ENCODE measurements around the gene ZNF268. TPM values are rescaled to one million over a fixed set of nuclear protein-coding genes. Genes with fewer than 3 reads are reported as not detected.
A peak's percentile ranks its signal among the peaks of the same experiment; 100 is the strongest.

The ZNF268 gene
- total and polyA plus RNA-seq, 2 of the 13 experiments (the other 11 are each of a cell fraction or from before 2014, with no cell fraction given): 7.6 to 31.3 TPM

- TF ChIP-seq ZHX2 (IDR thresholded peaks at IDR 0.05; ENCODE audit: low read depth) (peak; percentile 98), ZHX2 (CRISPR knock-in tag; IDR thresholded peaks at IDR 0.05; ENCODE audit: borderline replicate concordance) (no peak), MTA1 (CRISPR knock-in tag; IDR thresholded peaks at IDR 0.05; ENCODE audit: borderline replicate concordance) (no peak), KDM2A (CRISPR knock-in tag; IDR thresholded peaks at IDR 0.05; ENCODE audit: borderline replicate concordance, low read depth) (peak; percentile 96), NFE2L1 (CRISPR knock-in tag; IDR thresholded peaks at IDR 0.05; ENCODE audit: borderline replicate concordance) (no peak), THAP9 (CRISPR knock-in tag; IDR thresholded peaks at IDR 0.05; ENCODE audit: borderline replicate concordance) (peak; percentile 78; the same call in 1 of the 2 replicates), KIAA2018 (CRISPR knock-in tag; IDR thresholded peaks at IDR 0.05; ENCODE audit: borderline replicate concordance) (no peak), KDM3A (CRISPR knock-in tag; IDR thresholded peaks at IDR 0.05; ENCODE audit: low read depth) (no peak), ZNF550 (CRISPR knock-in tag; IDR thresholded peaks at IDR 0.05; ENCODE audit: borderline replicate concordance) (0 out of 2 replicates have a peak, but pooled peaks have one; percentile 11), NFYC (CRISPR knock-in tag; IDR thresholded peaks at IDR 0.05) (peak; percentile 36)
Measured at GRCh38 chr12:133181238-133181959, at the start of gene ZNF268 (continued).

All from HepG2 (cell line).